CD4-positive, alpha-beta T cell treated with Interleukin-17A for 1 hour (primary cell): ENCODE data around the gene CLSTN3.
"Not testable (repeated sequence)": the region's sequence is repeated elsewhere in the genome, so short reads cannot be mapped to it uniquely, and the experiment has no call there.

ENCODE experiments used
- DNase-seq: peaks from one replicate; pipeline ENCODE4 v3.0.0-alpha.2; 2020

Gene CLSTN3

DNA sequence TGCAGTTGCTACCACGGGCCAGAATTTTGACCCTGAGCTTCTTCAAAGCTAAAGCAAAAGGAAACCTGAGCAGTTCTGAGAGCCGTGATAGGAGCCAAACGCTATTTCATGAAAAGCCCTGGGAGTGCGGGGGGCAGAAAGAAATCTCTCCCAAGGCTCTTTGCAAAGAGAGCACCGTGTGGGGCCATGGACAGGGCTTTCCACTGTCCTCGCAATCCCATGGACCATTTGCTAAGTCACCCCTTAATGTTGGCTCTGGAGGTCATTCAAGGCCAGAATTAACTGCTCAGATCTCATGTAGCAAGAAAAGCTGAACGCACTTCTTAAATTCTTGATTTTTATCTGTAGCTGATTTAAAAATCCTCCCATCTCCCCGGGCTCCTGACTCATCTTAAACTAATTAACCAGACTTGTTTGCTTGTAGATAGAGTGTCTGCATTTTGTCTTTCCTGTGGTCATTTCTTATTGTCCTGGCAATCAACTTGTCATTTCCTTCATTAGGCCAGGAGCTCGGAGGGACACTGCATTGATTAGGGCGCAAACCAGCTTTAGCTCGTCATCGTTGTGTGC is 24.8 kb downstream of the CLSTN3 start:
- no peak for DNase-seq

DNA sequence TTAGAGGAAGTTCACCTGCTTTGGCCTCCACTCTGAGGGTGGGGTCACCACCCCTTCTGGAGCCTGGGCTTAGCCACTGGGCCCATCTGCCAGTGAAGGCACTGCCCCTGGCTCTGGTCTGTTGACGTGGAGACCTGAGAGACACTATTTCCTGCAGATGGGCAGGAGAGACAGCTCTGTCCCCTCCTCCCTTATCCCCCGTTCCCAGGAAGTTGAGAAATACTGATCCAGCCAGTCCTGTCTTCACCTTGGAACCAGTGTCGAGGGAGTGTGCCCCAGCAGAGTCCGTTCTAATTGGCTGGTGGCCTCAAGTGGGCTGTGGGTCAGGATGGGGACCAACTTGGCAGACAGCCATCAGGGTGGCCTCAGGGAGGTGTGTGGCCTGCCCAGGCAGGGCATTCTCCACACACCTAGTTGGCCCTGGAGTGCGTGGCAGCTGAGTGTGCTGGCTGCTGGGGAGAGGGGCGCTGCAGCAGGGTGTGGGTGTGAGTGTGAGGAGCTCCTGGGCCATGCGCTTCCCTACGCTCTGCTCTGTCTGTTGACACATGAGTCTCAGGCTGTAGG is 25.4 kb downstream of the CLSTN3 start:
- DNase-seq: no peak

DNA sequence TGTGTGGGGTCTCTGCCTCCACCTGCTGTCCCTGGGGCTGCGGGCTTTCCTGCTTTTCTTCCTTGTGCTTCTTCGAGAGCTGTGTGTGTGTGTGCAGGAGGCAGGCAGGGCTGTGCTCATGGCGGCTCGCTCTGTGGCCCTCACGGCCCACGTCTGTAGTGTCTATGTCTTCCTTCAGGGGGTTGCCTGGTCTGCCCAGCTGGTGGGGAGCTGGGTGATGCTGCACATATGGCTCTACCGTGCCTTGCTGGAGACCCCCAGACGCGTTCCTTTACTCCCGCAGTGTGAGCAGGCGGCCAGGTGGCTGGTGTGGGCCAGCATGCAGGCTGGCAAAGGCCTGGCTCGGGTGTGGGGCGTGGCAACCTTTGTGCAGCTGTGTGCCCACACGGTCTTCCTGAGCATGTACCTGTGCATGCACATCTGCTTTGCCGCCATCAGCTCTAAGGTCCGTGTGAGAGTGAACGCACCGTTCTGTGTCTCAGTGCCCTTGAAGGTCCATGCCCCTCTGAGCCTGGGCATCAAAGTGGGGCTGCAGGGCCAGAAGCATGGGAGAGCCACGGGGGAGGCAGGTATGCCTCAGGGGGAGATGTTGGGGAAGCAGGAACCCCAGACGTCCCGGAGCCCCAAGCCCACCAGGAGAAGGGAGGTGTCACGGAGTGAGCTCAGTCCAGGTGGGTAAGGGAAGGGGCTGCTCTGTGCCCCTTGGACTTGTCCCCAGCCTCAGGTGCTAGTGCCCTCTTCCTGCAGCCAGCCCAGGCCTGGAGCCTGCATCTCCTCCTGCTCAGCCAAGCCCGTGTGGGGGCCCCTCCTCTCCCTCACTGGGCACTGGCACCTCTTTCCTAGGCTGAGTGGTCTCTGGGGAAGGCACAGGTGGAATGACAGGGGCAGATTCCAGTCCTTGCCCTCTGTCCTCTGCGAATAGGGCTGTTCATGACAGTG is 26.4 kb downstream of the CLSTN3 start:
- DNase-seq: no peak

DNA sequence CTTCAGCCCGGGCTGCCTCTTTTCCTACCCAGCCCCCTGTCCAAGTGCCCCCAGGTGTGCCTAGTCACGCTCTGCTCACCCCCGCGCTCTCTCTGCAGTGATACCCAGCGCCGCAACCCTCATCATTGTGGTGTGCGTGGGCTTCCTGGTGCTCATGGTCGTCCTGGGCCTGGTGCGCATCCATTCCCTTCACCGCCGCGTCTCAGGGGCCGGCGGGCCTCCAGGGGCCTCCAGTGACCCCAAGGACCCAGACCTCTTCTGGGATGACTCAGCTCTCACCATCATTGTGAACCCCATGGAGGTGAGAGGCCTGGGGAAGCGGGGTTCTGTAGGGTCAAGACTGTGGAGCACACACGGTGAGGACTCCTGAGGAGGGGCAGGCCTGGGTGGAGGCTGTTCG is 27.2 kb downstream of the CLSTN3 start:
- no peak for DNase-seq

DNA sequence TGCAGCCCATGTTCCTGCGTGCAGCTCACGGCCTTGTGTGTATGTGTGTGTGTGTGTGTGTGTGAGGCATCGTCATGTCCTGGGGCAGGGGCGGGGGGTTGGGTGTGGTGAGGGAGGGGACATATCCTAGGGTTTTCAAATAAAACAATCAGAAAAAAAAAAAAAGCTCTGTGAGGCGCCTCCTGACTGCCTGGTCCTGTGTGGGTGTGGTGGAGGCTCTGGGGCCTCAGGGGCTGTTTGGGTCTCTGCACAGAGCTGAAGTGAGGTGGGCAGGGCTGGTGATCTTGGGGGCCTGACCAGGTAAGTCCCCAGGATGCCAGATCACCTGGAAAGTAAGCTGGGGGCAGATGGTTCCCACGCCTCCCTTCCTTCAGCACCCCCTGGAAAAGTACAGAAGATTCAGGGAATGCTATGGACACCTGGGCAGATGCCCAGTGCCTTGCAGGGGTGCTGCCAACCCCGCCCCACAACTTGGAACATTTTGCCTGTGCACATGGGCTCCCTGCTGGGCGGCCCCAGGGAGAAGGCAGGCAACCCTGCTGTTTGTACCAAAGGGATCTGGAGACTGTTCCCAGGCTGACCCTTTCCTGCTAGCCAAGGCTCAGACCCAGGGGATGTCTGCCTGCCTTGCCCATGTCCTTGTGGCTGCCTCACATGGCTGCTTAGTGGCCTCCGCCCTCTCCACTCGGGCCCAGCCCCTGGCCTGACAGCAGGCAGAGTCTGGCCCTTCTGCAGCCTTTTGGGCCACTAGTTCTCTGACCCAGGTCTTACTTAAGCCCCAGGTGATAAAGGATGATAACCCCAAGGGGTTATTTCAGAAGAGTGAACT is 28.8 kb downstream of the CLSTN3 start:
- no peak for DNase-seq

DNA sequence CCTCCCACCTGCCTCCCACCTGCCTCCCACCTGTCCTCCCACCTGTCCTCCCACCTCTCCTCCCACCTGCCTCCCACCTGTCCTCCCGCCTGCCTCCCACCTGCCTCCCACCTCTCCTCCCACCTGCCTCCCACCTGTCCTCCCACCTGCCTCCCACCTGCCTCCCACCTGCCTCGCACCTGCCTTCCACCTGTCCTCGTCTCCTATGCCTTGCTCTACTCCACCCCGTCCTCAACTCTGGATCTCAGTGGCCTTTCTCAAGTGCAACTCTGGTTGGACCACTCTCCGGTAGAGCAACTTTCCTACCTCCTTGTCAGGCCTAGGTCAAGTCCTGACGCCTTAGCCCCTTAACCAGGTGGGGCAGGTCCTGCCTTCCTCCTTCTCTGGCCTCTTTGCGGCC is 30.0 kb downstream of the CLSTN3 start:
- DNase-seq: no peak

DNA sequence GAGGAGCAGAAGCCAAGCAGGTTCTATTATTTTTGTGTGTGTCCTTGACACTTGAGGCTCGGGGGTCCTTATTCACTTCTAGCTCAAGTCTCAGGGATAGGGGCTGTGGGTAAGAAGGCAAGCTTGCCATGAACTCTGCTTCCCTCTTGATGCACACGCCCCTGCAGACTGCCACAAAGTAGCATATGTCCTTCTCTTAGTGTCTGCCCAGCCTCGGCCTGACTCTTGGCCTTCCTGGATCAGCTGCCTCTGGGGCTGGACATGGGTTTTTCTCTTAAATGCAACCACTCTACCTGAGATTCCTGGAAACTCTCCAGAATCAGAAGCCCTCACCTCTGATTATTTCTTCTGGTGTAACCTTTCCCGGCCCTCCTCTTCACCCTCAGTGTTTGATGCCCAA is 31.2 kb downstream of the CLSTN3 start:
- DNase-seq: no peak

DNA sequence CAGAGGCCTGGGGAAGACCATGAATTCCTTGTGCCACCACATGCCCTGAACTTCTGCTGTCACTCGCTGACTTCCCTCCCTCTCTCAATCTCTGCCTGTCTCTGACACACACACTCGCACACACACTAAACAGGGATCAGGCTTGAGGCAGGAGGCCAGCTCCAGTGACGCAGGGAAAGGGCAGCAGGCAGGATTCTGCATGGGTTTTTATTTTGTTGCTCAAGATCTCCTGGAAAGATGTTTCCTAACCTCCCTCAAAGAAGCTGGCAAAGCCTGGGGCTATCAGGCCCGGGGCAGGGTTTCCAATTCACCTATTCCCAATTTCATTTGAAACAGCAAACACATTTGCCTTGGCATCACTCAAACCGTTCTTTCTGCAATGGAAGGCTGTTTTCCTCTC is 31.6 kb downstream of the CLSTN3 start:
- no peak for DNase-seq

DNA sequence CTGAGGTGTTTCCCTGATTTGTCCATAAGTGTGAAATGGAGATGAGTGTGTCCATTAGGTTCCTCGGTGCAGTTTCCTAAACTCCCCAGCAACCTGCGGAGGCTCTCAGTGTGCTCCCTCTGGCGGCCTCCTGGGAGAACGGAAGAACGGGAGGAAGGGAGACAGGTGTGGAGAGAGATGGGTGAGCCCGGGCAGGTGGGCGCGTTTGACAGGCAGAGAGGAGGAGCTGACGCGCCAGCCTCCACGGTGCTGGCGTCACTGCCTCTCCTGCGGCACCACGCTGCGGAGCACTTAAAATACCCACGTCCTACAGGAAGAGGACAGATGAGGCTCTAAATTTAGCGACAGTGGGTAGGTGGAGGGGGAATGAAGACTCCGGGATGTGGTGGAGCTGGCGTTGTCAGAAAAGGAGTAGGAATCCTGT is 32.5 kb downstream of the CLSTN3 start:
- peak; percentile 26 for DNase-seq

DNA sequence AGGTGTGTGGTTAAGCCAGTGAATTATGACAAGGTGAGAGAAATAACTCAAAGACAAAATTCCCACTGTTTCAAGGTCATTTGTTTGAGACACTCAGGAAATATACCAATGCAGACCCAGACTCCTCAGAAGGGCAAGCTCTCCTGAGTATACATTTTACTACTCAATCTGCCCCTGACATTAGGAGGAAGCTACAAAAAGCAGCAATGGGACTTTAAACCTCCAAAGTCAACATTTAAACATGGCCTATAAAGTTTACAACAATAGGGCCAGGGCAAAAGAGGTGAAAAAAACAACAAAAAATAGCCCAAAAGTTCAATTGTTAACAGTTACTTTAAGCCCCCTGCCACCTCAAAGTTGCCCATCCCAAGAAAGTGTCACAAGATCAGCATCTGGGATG is 39.8 kb downstream of the CLSTN3 start:
- DNase-seq: no peak

DNA sequence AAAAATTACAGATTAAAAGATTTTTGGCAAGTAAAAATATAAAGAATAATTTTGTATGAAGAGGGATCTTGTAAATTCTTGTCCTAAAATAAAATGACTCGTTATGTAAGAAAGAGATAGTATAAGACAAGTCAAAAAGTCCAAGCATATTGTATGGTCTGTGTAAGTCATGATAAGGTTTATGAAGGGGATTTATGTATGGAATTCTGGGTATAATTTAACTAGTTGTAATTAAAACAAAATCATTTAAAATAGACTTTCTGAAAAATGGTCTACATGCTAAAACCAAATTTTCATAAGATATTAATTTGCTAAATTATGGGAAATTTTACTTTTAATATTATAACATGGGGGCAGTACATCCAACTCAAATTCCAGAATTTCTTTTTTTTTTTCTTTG is 41.7 kb downstream of the CLSTN3 start:
- DNase-seq: no peak

DNA sequence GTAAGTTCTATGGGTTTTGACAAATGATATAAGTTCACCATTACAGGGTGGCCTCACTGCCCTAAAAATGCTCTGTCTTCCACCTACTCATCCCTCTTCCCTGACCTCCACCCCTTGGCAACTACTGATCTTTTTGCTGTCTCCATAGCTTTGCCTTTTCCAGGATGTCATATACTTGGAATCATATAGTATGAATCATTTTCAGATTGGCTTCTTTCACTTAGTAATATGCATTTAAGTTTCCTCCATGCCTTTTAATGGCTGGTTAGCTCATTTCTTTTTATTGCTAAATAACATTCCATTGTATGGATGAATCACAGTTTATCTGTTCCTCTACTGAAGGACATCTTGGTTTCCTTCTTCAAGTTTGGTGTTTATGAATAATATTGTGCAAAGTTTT is 45.3 kb downstream of the CLSTN3 start:
- DNase-seq: no peak

DNA sequence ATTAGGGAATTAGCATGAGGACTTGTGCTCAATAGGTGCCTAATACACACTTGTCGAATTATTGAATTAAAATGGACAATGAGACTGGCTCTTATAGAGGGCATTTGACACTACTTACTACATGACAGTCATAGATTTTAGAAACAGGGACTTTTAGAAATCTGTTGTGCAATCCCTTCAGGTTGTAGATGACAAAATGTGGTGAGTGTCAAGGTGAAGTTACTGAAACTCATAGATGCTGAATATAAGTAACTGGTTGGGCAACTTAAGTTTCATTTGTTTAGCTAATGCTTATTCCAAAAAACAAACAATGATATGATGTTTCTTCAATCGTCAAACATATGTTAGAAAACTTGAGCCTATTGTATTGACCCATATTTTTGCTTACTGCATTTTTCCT is 46.4 kb downstream of the CLSTN3 start:
- DNase-seq: no peak

DNA sequence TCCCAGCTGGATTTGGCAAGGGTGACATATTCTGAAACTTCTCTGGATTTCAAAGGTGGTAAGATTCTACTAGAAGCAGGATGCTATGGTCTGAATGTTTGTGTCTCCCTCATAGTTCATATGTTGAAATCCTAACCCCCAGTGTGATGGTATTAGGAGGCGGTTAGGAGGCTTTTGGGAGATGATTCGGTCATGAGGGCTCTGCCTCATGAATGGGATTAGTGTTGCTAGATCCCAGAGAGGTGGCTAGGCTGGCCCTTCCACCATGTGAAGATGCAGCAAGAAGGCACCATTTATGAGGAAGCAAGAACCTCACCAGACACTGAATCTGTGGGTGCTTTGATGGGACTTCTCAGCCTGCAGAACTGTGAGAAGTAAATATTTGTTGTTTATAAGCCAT is 48.3 kb downstream of the CLSTN3 start:
- DNase-seq: no peak

DNA sequence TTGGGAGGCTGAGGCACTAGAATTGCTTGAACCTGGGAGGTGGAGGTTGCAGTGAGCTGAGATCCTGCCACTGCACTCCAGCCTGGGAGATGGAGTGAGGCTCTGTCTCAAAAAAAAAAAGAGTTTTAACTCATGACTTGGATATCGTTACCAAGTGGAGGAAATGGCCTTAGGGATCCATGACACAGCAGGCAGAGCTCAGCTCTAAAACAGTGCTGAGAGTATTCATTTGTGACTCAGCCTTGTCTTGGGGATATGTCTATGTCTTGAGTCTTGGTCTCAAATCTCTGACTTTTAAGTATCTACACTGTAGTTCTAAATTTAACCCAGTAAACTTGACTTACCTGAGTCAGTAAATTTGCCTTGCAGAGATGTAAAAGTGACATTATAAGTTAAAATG is 50.5 kb downstream of the CLSTN3 start:
- DNase-seq: no peak

DNA sequence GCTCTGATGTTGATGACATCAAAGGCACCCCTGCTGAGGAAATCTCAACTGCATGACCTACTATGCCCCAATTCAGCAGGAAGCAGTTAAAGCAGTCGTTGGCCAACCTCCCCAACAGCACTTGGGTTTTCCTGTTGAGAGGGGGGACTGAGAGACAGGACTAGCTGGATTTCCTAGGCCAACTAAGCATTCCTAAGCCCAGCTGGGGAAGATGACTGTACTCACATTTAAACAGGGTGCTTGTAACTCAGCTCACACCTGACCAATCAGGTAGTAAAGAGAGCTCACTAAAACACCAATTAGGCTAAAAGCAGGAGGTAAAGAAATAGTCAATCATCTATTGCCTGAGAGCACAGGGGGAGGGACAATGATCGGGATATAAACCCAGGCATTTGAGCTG is 55.9 kb downstream of the CLSTN3 start:
- not testable (repeated sequence) for DNase-seq

DNA sequence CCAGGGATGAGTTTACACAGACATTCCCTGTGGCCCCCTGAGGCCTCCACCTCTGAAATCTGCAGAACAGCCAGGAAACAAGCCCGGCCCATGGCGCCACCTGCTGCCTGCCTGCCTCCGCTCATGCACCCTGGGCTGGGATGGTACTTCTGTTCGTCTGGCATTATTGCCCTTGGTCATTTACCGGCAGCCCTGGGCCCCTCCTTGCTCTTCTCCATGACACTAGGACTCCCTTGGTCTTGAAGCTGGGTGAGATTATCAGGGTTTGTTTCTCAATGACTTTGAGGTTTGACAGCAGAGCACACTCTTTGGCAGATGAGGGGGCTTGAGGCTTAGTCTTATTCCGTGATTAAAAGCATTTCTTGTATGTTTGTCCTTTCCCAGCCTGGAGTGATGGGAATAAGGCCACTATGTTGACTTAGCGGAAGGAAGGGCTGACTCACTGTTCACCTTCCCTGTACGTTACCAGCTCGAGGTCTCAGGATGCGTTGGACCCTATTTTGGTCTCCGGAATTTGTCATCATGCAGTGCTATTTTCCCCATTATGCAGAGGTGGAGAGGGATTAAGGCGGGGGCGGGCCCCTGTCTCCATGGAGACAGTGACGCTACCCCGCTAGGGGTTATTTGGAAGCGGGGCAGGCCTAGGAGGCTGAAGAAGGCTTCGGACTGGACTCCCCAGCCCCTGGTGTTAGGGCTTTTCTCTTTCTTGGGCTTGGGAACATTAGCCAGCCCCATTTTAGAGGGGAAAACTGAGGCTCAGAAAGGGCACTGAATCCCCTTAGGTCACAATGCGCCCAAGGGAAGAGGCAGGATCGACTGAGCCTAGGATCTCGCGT is 58.6 kb downstream of the CLSTN3 start:
- peak; percentile 64 for DNase-seq

DNA sequence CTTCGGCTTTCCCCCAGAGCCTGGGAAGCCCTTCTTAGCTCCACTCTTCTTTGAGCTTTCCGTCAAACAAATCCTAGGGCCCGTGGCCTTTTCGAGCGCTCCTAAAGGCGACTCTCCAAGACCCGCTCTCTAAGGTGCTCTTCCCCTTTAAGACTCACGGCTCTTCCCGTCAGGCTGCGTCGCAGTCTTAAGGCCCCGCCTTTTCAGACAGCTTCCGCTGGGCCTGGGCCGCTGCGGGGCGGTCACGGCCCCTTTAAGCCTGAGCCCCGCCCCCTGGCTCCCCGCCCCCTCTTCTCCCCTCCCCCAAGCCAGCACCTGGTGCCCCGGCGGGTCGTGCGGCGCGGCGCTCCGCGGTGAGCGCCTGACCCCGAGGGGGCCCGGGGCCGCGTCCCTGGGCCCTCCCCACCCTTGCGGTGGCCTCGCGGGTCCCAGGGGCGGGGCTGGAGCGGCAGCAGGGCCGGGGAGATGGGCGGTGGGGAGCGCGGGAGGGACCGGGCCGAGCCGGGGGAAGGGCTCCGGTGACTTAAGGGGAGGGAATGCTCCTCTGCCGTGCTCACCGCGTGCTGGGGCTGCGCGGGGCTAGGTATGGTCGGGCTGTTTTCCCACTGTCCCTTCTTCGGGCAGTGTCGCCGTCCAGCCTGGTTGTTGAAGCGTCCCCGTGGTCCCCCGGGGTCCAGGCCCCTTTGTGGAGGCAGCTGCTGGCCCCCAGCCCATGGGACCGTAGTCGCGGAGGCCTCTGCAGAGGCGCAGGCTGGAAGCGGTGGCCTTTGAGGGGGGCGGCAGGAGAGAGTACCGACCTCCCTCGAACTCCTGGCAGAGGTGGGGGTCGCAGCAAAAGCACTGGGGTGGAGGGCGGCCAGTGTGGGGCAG is 59.5 kb downstream of the CLSTN3 start, which contains the start of gene PEX5:
TSS of gene PEX5 (plus strand) at position 289 of the 870 bp plus-strand sequence. CDS start 692 bp downstream, outside the sequence.
- peak; percentile 89 for DNase-seq

DNA sequence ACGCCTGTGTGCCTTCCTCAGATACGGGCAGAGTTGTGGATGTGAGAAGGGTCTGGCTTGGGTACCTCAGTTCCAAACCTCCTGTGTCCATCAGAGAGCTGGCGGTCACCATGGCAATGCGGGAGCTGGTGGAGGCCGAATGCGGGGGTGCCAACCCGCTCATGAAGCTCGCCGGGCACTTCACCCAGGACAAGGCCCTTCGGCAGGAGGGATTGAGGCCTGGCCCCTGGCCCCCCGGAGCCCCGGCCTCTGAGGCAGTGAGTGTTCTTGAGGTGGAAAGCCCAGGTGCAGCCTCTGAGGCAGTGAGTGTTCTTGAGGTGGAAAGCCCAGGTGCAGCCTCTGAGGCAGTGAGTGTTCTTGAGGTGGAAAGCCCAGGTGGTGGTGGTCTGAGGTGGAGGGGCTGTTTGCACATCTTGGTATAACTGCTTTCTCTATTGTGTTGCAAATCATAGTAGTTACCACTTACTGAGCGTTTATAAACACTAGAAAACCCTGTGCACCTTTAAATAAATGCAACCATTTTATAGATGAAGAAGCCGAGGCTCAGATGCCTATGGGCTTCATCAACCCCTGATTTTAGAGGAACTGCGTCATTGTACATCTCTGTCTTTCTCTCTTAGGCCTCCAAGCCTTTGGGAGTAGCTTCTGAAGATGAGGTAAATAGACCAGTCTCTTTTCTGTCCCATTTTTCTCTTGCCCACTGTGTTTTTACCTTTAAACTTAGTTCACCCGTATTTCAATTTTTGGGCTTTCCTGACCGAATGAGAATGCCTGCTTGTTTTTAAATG is 60.3 kb downstream of the CLSTN3 start:
- no peak for DNase-seq

DNA sequence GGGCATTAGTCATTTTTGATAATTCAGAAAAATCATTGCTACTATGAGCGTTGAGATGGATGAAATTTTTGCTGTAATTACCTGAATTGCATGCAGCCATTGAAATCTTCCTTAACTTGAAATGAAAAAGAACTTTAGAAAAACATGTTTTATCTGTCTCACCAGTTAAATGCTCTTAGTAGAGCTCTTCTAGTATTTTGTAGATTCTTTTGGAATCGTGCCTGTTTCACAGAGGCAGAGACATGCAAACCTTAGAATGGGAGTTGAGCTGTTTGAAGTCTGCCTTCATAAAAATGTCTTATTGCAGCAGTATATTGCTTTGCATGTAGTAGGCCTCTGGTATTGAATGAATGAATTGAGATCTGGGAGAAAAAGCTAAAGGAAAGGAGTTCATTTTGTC is 63.5 kb downstream of the CLSTN3 start:
- no peak for DNase-seq
